Calu3 (cell line): ENCODE data around the gene HCST. TPM values are rescaled to one million over a fixed set of nuclear protein-coding genes. Genes with fewer than 3 reads are reported as not detected.

Experiments used
- BruUV-seq: library from RNA; stranded (reverse); fragments of 400-500 nt; replicated peaks from 2 replicates; lab custom pipeline; 2021; lab: Mats Ljungman, UMichigan
- CTCF ChIA-PET: fragments of 300-600 bp; sonication (Branson Sonifier 250); formaldehyde crosslinking; loops from one replicate; lab custom pipeline; 2022; ENCODE audit warnings: antibody characterized with exemption; lab: Charles Lee
- DNase-seq: peaks from one replicate; pipeline ENCODE4 v3.0.0; 2022
- H3K27ac Mint-ChIP-seq: one replicate; pipeline ENCODE4 v1.8.0; 2022; ENCODE audit warnings: mixed read lengths; ENCODE audit not compliant: unreplicated experiment
- H3K27me3 Mint-ChIP-seq: one replicate; pipeline ENCODE4 v1.8.0; 2022; ENCODE audit warnings: mixed read lengths; ENCODE audit not compliant: unreplicated experiment
- H3K36me3 Mint-ChIP-seq: one replicate; pipeline ENCODE4 v1.8.0; 2022; ENCODE audit warnings: mild to moderate bottlenecking, moderate library complexity, mixed read lengths; ENCODE audit not compliant: insufficient read depth, unreplicated experiment
- H3K4me1 Mint-ChIP-seq: one replicate; pipeline ENCODE4 v1.8.0; 2022; ENCODE audit warnings: mild to moderate bottlenecking, low read depth, mixed read lengths; ENCODE audit not compliant: unreplicated experiment
- H3K4me3 Mint-ChIP-seq: one replicate; pipeline ENCODE4 v1.8.0; 2022; ENCODE audit warnings: mild to moderate bottlenecking, low read depth, moderate library complexity, mixed read lengths; ENCODE audit not compliant: unreplicated experiment
- H3K9me3 Mint-ChIP-seq: one replicate; pipeline ENCODE4 v1.8.0; 2022; ENCODE audit warnings: low read depth, mixed read lengths; ENCODE audit not compliant: unreplicated experiment
- CTCF ChIP-seq: fragments of 200-600 bp; IDR thresholded peaks from one replicate; pipeline ENCODE4 v1.8.0; 2022; ENCODE audit warnings: antibody characterized with exemption; ENCODE audit not compliant: unreplicated experiment
- intact Hi-C: fragments of 100-400 bp; cut with micrococcal nuclease; formaldehyde crosslinking; loops from one replicate; pipeline ENCODE4 v1.10.0; 2022; ENCODE audit not compliant: unreplicated experiment
- total RNA-seq: library from RNA; stranded (reverse); gene quantifications from 2 replicates; pipeline ENCODE4 v1.2.3, GENCODE V29; 2022

The HCST gene
- total RNA-seq, 1 experiment from 2014 or later, result not detected

- Mint-ChIP-seq H3K4me1 (no peaks in the 10 kb centered on the region), H3K36me3 (peaks cover 32% of the 10 kb centered on the region), H3K9me3 (no peaks in the 10 kb centered on the region), H3K27ac (no peak overlapping the region), H3K27me3 (no peaks in the 10 kb centered on the region), H3K4me3 (no peak overlapping the region)
- BruUV-seq, result no TSS peak
- CTCF ChIA-PET, result interaction anchor here (1.3 kb wide), 1 partner anchor 45 kb away, joined by 3 read pairs; no protein-coding TSS in a partner anchor
- TF ChIP-seq CTCF, result no peak
- no peak for DNase-seq
- intact Hi-C loops, result no loop called here
Measured at GRCh38 chr19:35885904-35886303, 16.4 kb upstream of the HCST start.

- no peak for TF ChIP-seq CTCF
- H3K9me3 Mint-ChIP-seq, result no peaks in the 10 kb centered on the region
- BruUV-seq, result no TSS peak
- intact Hi-C loops, result no loop called here
- H3K27ac Mint-ChIP-seq, result no peak overlapping the region
- CTCF ChIA-PET, result no interaction called here
- H3K4me1 Mint-ChIP-seq, result no peaks in the 10 kb centered on the region
- H3K27me3 Mint-ChIP-seq, result no peaks in the 10 kb centered on the region
- no peak for DNase-seq
- H3K36me3 Mint-ChIP-seq, result peaks cover 32% of the 10 kb centered on the region
- no peak overlapping the region for H3K4me3 Mint-ChIP-seq
Measured at GRCh38 chr19:35887197-35887596, 15.1 kb upstream of the HCST start.

- Mint-ChIP-seq H3K9me3 (no peaks in the 10 kb centered on the region), H3K27me3 (no peaks in the 10 kb centered on the region), H3K27ac (no peak overlapping the region), H3K4me3 (no peak overlapping the region), H3K36me3 (peaks cover 38% of the 10 kb centered on the region), H3K4me1 (no peaks in the 10 kb centered on the region)
- CTCF ChIA-PET, result no interaction called here
- no peak for TF ChIP-seq CTCF
- intact Hi-C loops, result loop anchor here (2.0 kb wide), 1 partner anchor 48 kb away; the partner anchor contains the start of gene LRFN3
- no TSS peak for BruUV-seq
- no peak for DNase-seq
Measured at GRCh38 chr19:35888398-35888797, 13.9 kb upstream of the HCST start.

- no peaks in the 10 kb centered on the region for H3K9me3 Mint-ChIP-seq
- H3K4me1 Mint-ChIP-seq, result no peaks in the 10 kb centered on the region
- CTCF ChIA-PET, result no interaction called here
- peaks cover 45% of the 10 kb centered on the region for H3K36me3 Mint-ChIP-seq
- intact Hi-C loops, result loop anchor here (2.0 kb wide), 1 partner anchor 47 kb away; the partner anchor contains the start of gene LRFN3
- BruUV-seq, result no TSS peak
- H3K27ac Mint-ChIP-seq, result no peak overlapping the region
- DNase-seq, result no peak
- no peak overlapping the region for H3K4me3 Mint-ChIP-seq
- no peaks in the 10 kb centered on the region for H3K27me3 Mint-ChIP-seq
- no peak for TF ChIP-seq CTCF
Measured at GRCh38 chr19:35889370-35890112, 12.8 kb upstream of the HCST start.
